HepG2 (cell line): ENCODE data around the gene SMPD3. TPM values are rescaled to one million over a fixed set of nuclear protein-coding genes. Genes with fewer than 3 reads are reported as not detected.

Experiments
- AGO2 ChIP-seq: fragments of 200-400 bp; formaldehyde crosslinking; optimal IDR thresholded peaks from 2 replicates; pipeline ENCODE3; 2017; ENCODE audit warnings: mild to moderate bottlenecking, low read depth, low read length, moderate library complexity
- GATAD1 ChIP-seq: IDR thresholded peaks from 2 replicates; pipeline ENCODE4 v1.6.1; 2016; ENCODE audit warnings: missing genetic modification reagents, missing compliant biosample characterization
- ISL2 ChIP-seq: sonication (generic); formaldehyde crosslinking; IDR thresholded peaks from 2 replicates; pipeline ENCODE4 v1.5.0; 2020; ENCODE audit warnings: missing genetic modification reagents
- PITX1 ChIP-seq: sonication (generic); formaldehyde crosslinking; IDR thresholded peaks from 2 replicates; pipeline ENCODE4 v1.5.1; 2020; ENCODE audit warnings: mild to moderate bottlenecking, missing genetic modification reagents
- SAP130 ChIP-seq: IDR thresholded peaks from 2 replicates; pipeline ENCODE4 v1.6.1; 2016; ENCODE audit warnings: low read depth
- SMAD3 ChIP-seq: sonication (generic); formaldehyde crosslinking; IDR thresholded peaks from 2 replicates; pipeline ENCODE4 v1.4.0; 2020; ENCODE audit warnings: missing genetic modification reagents
- ZNF468 ChIP-seq: sonication (generic); formaldehyde crosslinking; IDR thresholded peaks from 2 replicates; pipeline ENCODE4 v1.8.0; 2022; ENCODE audit warnings: mild to moderate bottlenecking, moderate library complexity, missing genetic modification reagents
- ZNF768 ChIP-seq: sonication (generic); formaldehyde crosslinking; IDR thresholded peaks from 2 replicates; pipeline ENCODE4 v1.4.0; 2020; ENCODE audit warnings: missing genetic modification reagents
- ZZZ3 ChIP-seq: sonication (generic); formaldehyde crosslinking; IDR thresholded peaks from 2 replicates; pipeline ENCODE4 v1.4.0; 2020; ENCODE audit warnings: missing genetic modification reagents, mild to moderate bottlenecking, borderline replicate concordance
- polyA plus RNA-seq, 8 experiments: library from polyadenylated mRNA; depleted of rRNA in 3 of 8; stranded (reverse) in 7 of 8; unstranded in 1 of 8; fragments of >200 nt; fragmentation: Illumina TruSeq in 4 of 8; extraction: Trizol in 4 of 8; gene quantifications; 2 replicates each; pipeline versions ENCODE4 v1.2.1 to v1.2.3, GENCODE V29; 2011 to 2016; ENCODE audit warnings: low read depth in 4 of 8, missing spikeins in 1 of 8, mixed read lengths in 1 of 8; ENCODE audit not compliant: insufficient read depth in 1 of 8
- total RNA-seq, 5 experiments: library from RNA; depleted of rRNA; stranded (reverse); fragments of >200 nt; fragmentation: Illumina TruSeq; extraction: Trizol; gene quantifications; 2 replicates each; pipeline ENCODE4 v1.2.3, GENCODE V29; 2016; ENCODE audit warnings: low read depth in 1 of 5
- TF ChIP-seq, protein P1 (sequence below): sonication (generic); formaldehyde crosslinking; IDR thresholded peaks from 2 replicates; pipeline ENCODE4 v1.9.0; 2021; ENCODE audit warnings: mild to moderate bottlenecking, missing genetic modification reagents
- TF ChIP-seq, protein P2 (sequence below): sonication (generic); formaldehyde crosslinking; IDR thresholded peaks from 2 replicates; pipeline ENCODE4 v1.4.0; 2020; ENCODE audit warnings: missing genetic modification reagents, mild to moderate bottlenecking, borderline replicate concordance
- TF ChIP-seq, protein P3 (sequence below): sonication (generic); formaldehyde crosslinking; IDR thresholded peaks from 2 replicates; pipeline ENCODE4 v1.4.0; 2020; ENCODE audit warnings: mild to moderate bottlenecking, missing genetic modification reagents
- TF ChIP-seq, protein P4 (sequence below): sonication (generic); formaldehyde crosslinking; IDR thresholded peaks from 2 replicates; pipeline ENCODE4 v1.8.0; 2022; ENCODE audit warnings: missing genetic modification reagents, mild to moderate bottlenecking, inconsistent platforms, borderline replicate concordance
- TF ChIP-seq, protein P5 (sequence below): fragments of 450-650 bp; IDR thresholded peaks from 2 replicates; pipeline ENCODE4 v1.6.1; 2017
- TF ChIP-seq, protein P6 (sequence below): sonication (generic); formaldehyde crosslinking; IDR thresholded peaks from 2 replicates; pipeline ENCODE4 v1.8.1; 2023; ENCODE audit warnings: missing genetic modification reagents, inconsistent platforms, borderline replicate concordance

The SMPD3 gene
- total and polyA plus RNA-seq, 2 of the 13 experiments (the other 11 are each of a cell fraction or from before 2014, with no cell fraction given), result 0.07 to 0.32 TPM

DNA sequence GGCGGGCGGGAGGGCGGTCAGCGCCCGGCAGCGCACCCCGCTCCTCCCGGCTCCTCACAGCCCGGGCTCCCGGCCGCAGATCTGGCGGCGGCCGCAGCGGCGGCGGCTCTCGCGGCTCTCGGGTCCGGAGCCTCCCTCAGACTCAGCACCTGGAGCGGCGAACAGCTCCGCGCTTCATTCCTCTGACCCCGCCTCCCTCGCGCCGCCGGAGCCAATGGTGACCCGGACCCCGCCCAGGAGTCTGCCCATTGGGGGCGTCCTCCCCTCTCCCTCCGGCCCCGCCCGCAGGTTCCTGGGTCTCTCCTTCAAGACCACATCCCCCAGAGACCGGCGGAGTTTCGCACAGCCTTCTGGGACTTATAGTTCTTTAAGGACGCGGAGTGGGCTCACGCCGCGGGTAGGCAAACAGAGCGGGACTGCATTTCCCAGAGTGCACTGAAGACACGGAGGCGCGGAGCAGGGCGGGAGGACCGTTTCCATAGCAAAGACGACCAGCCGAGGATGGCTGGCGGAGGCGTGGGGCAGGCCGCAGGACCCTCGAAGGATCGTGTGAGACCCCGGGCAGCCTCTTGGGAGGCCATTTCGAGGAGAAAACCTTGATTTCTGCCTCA is at the start of gene SMPD3 (continued):
- TF ChIP-seq, protein P1, sequence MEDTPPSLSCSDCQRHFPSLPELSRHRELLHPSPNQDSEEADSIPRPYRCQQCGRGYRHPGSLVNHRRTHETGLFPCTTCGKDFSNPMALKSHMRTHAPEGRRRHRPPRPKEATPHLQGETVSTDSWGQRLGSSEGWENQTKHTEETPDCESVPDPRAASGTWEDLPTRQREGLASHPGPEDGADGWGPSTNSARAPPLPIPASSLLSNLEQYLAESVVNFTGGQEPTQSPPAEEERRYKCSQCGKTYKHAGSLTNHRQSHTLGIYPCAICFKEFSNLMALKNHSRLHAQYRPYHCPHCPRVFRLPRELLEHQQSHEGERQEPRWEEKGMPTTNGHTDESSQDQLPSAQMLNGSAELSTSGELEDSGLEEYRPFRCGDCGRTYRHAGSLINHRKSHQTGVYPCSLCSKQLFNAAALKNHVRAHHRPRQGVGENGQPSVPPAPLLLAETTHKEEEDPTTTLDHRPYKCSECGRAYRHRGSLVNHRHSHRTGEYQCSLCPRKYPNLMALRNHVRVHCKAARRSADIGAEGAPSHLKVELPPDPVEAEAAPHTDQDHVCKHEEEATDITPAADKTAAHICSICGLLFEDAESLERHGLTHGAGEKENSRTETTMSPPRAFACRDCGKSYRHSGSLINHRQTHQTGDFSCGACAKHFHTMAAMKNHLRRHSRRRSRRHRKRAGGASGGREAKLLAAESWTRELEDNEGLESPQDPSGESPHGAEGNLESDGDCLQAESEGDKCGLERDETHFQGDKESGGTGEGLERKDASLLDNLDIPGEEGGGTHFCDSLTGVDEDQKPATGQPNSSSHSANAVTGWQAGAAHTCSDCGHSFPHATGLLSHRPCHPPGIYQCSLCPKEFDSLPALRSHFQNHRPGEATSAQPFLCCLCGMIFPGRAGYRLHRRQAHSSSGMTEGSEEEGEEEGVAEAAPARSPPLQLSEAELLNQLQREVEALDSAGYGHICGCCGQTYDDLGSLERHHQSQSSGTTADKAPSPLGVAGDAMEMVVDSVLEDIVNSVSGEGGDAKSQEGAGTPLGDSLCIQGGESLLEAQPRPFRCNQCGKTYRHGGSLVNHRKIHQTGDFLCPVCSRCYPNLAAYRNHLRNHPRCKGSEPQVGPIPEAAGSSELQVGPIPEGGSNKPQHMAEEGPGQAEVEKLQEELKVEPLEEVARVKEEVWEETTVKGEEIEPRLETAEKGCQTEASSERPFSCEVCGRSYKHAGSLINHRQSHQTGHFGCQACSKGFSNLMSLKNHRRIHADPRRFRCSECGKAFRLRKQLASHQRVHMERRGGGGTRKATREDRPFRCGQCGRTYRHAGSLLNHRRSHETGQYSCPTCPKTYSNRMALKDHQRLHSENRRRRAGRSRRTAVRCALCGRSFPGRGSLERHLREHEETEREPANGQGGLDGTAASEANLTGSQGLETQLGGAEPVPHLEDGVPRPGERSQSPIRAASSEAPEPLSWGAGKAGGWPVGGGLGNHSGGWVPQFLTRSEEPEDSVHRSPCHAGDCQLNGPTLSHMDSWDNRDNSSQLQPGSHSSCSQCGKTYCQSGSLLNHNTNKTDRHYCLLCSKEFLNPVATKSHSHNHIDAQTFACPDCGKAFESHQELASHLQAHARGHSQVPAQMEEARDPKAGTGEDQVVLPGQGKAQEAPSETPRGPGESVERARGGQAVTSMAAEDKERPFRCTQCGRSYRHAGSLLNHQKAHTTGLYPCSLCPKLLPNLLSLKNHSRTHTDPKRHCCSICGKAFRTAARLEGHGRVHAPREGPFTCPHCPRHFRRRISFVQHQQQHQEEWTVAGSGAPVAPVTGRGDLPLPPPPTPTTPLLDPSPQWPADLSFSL (CRISPR knock-in tag), result no peak
- no peak for TF ChIP-seq AGO2
- TF ChIP-seq, protein P2, sequence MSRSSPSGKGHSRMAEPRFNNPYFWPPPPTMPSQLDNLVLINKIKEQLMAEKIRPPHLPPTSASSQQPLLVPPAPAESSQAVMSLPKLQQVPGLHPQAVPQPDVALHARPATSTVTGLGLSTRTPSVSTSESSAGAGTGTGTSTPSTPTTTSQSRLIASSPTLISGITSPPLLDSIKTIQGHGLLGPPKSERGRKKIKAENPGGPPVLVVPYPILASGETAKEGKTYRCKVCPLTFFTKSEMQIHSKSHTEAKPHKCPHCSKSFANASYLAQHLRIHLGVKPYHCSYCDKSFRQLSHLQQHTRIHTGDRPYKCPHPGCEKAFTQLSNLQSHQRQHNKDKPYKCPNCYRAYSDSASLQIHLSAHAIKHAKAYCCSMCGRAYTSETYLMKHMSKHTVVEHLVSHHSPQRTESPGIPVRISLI (CRISPR knock-in tag), result peak; percentile 55; the same call in 1 of the 2 replicates
- peak; percentile 96 for TF ChIP-seq SAP130
- peak; percentile 76; the same call in 1 of the 2 replicates for TF ChIP-seq ZZZ3 (CRISPR knock-in tag)
- TF ChIP-seq, protein P3, sequence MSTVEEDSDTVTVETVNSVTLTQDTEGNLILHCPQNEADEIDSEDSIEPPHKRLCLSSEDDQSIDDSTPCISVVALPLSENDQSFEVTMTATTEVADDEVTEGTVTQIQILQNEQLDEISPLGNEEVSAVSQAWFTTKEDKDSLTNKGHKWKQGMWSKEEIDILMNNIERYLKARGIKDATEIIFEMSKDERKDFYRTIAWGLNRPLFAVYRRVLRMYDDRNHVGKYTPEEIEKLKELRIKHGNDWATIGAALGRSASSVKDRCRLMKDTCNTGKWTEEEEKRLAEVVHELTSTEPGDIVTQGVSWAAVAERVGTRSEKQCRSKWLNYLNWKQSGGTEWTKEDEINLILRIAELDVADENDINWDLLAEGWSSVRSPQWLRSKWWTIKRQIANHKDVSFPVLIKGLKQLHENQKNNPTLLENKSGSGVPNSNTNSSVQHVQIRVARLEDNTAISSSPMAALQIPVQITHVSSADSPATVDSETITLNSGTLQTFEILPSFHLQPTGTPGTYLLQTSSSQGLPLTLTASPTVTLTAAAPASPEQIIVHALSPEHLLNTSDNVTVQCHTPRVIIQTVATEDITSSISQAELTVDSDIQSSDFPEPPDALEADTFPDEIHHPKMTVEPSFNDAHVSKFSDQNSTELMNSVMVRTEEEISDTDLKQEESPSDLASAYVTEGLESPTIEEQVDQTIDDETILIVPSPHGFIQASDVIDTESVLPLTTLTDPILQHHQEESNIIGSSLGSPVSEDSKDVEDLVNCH, result no peak
- peak; percentile 81 for TF ChIP-seq SMAD3 (CRISPR knock-in tag)
- peak; percentile 68 for TF ChIP-seq GATAD1
- TF ChIP-seq, protein P4, sequence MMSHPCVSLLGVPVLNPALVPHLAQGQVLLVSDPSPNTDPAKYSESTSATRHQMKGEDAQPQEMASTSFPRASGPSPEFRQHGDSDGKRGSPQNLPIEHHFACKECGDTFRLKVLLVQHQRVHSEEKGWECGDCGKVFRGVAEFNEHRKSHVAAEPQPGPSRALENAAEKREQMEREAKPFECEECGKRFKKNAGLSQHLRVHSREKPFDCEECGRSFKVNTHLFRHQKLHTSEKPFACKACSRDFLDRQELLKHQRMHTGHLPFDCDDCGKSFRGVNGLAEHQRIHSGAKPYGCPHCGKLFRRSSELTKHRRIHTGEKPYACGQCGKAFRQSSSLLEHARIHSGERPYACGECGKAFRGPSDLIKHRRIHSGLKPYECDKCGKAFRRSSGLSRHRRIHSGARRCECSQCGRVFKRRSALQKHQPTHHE (CRISPR knock-in tag), result peak; percentile 84; the same call in 1 of the 2 replicates
- TF ChIP-seq, protein P5, sequence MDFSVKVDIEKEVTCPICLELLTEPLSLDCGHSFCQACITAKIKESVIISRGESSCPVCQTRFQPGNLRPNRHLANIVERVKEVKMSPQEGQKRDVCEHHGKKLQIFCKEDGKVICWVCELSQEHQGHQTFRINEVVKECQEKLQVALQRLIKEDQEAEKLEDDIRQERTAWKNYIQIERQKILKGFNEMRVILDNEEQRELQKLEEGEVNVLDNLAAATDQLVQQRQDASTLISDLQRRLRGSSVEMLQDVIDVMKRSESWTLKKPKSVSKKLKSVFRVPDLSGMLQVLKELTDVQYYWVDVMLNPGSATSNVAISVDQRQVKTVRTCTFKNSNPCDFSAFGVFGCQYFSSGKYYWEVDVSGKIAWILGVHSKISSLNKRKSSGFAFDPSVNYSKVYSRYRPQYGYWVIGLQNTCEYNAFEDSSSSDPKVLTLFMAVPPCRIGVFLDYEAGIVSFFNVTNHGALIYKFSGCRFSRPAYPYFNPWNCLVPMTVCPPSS, result no peak
- TF ChIP-seq ZNF768 (CRISPR knock-in tag), result peak; percentile 56; the same call in 1 of the 2 replicates
- TF ChIP-seq, protein P6, sequence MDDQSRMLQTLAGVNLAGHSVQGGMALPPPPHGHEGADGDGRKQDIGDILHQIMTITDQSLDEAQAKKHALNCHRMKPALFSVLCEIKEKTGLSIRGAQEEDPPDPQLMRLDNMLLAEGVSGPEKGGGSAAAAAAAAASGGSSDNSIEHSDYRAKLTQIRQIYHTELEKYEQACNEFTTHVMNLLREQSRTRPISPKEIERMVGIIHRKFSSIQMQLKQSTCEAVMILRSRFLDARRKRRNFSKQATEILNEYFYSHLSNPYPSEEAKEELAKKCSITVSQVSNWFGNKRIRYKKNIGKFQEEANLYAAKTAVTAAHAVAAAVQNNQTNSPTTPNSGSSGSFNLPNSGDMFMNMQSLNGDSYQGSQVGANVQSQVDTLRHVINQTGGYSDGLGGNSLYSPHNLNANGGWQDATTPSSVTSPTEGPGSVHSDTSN (CRISPR knock-in tag), result 0 out of 2 replicates have a peak, but pooled peaks have one; percentile 74
- TF ChIP-seq PITX1 (CRISPR knock-in tag), result peak; percentile 62; the same call in 1 of the 2 replicates
- TF ChIP-seq ISL2 (CRISPR knock-in tag), result peak; percentile 67
- TF ChIP-seq ZNF468 (CRISPR knock-in tag), result no peak
